GM18951 (cell line): Measurements from ENCODE around the gene CALHM1.
"Not testable (repeated sequence)": the region's sequence is repeated elsewhere in the genome, so short reads cannot be mapped to it uniquely, and the experiment has no call there.

Source experiments
- POLR2A ChIP-seq: IDR thresholded peaks from 4 replicates; pipeline ENCODE4 v1.6.1; 2011; ENCODE audit warnings: mild to moderate bottlenecking; ENCODE audit not compliant: insufficient read length, insufficient read depth; ENCODE audit errors: extremely low read depth
- in situ Hi-C: fragments of 300-500 bp; cut with MboI; formaldehyde crosslinking; loops from one replicate; pipeline ENCODE4 v1.12.0; 2022; ENCODE audit warnings: low sequenced_read_pairs, mixed read lengths, inconsistent platforms; ENCODE audit not compliant: unreplicated experiment

Gene CALHM1

GRCh38 chr10:103495321-103495720 lies 36.6 kb upstream of the CALHM1 start:
- TF ChIP-seq POLR2A, result no peak
- in situ Hi-C loops, result no loop called here

- TF ChIP-seq POLR2A, result no peak
These were observed 35.5 kb upstream of the CALHM1 start for GRCh38 chr10:103493916-103494877.

GRCh38 chr10:103493362-103493915 lies 34.7 kb upstream of the CALHM1 start, which contains the start of gene NEURL1:
Gene NEURL1, plus strand, starts transcription at chr10:103493705. Its CDS starts 683 bp downstream, at chr10:103494388.
- TF ChIP-seq POLR2A, result no peak
- in situ Hi-C loops, result no loop called here

More at GRCh38 chr10:103493916-103494877, 35.5 kb upstream of the CALHM1 start:
- in situ Hi-C loops, result no loop called here

GRCh38 chr10:103492655-103493261 lies 34.1 kb upstream of the CALHM1 start:
- no peak for TF ChIP-seq POLR2A
- in situ Hi-C loops, result no loop called here

GRCh38 chr10:103491729-103492364 lies 33.1 kb upstream of the CALHM1 start:
- TF ChIP-seq POLR2A, result no peak
- in situ Hi-C loops, result no loop called here

- TF ChIP-seq POLR2A, result no peak
- in situ Hi-C loops, result no loop called here
These were observed 32.2 kb upstream of the CALHM1 start for GRCh38 chr10:103490986-103491314.

GRCh38 chr10:103487410-103487708 lies 28.7 kb upstream of the CALHM1 start:
- no peak for TF ChIP-seq POLR2A
- in situ Hi-C loops, result no loop called here

- in situ Hi-C loops, result not testable (repeated sequence)
These were observed 28.1 kb upstream of the CALHM1 start for GRCh38 chr10:103486635-103487409.

- no peak for TF ChIP-seq POLR2A
- in situ Hi-C loops, result loop anchor here (5.0 kb wide), 1 partner anchor 65 kb away; no protein-coding TSS in a partner anchor
These were observed 23.4 kb upstream of the CALHM1 start for GRCh38 chr10:103481974-103482531.

GRCh38 chr10:103480521-103480920 lies 21.8 kb upstream of the CALHM1 start:
- in situ Hi-C loops, result loop anchor here (5.0 kb wide), 1 partner anchor 63 kb away; no protein-coding TSS in a partner anchor
- TF ChIP-seq POLR2A, result no peak

GRCh38 chr10:103479135-103479534 lies 20.4 kb upstream of the CALHM1 start, which contains the start of gene CALHM3:
Gene CALHM3, minus strand, starts transcription at chr10:103479240. Its CDS starts 208 bp downstream, at chr10:103479032.
- no peak for TF ChIP-seq POLR2A
- in situ Hi-C loops, result no loop called here

- TF ChIP-seq POLR2A, result no peak
- in situ Hi-C loops, result no loop called here
These were observed 20.0 kb upstream of the CALHM1 start for GRCh38 chr10:103478671-103479070.
